Right lobe of liver (tissue), 6 donors: Measurements from ENCODE around the gene ZNF416. TPM values are rescaled to one million over a fixed set of nuclear protein-coding genes. Genes with fewer than 3 reads are reported as not detected.

Experiments used
- ATAC-seq, 4 donors: fragments of 200-7000 bp; cut with Tn5 transposase; one replicate each; pipeline ENCODE4 v1.9.1; 2020; ENCODE audit warnings: mild to moderate bottlenecking in 4 of 4, moderate library complexity in 4 of 4
- DNase-seq, 3 donors: peaks; one replicate each; pipeline ENCODE4 v3.0.0-alpha.2; 2020
- H3K27ac ChIP-seq, 3 donors: fragments of 200-600 bp; one replicate each; pipeline ENCODE4 v1.8.0; 2022
- H3K27me3 ChIP-seq, 2 donors: fragments of 200-600 bp; one replicate each; pipeline ENCODE4 v1.8.0; 2022
- H3K36me3 ChIP-seq, 4 donors: fragments of 200-600 bp; sonication (generic) in 1 of 4; one replicate each; pipeline versions ENCODE4 v1.5.1 to v1.8.0; 2017 to 2022; ENCODE audit warnings: control low read depth in 1 of 4
- H3K4me1 ChIP-seq, 4 donors: fragments of 200-600 bp; sonication (generic) in 1 of 4; one replicate each; pipeline versions ENCODE4 v1.5.1 to v1.8.0; 2017 to 2022; ENCODE audit warnings: control low read depth in 1 of 4
- H3K4me3 ChIP-seq, 3 donors: fragments of 200-600 bp; one replicate each; pipeline ENCODE4 v1.8.0; 2022
- H3K9me3 ChIP-seq, 4 donors: fragments of 200-600 bp; sonication (generic) in 1 of 4; one replicate each; pipeline versions ENCODE4 v1.5.1 to v1.8.0; 2017 to 2022; ENCODE audit warnings: control low read depth in 1 of 4
- POLR2A ChIP-seq: fragments of 450-650 bp; IDR thresholded peaks from one replicate; pipeline ENCODE4 v1.6.1; 2017; ENCODE audit warnings: antibody characterized with exemption, mild to moderate bottlenecking
- WGBS: methylation state at CpG from one replicate; pipeline ENCODE4 v1.1.6; 2018; ENCODE audit warnings: low coverage, low lambda C conversion rate; ENCODE audit not compliant: insufficient coverage; ENCODE audit errors: missing lambda C conversion rate; 5-methylcytosine and 5-hydroxymethylcytosine counted together
- intact Hi-C, 2 donors: fragments of 100-400 bp; cut with DNase I; formaldehyde crosslinking; loops; one replicate each; pipeline versions ENCODE4 v1.11.2 to v1.14.1; 2022
- total RNA-seq, 6 experiments: library from RNA; depleted of rRNA in 2 of 6; stranded (reverse); fragments of >200 nt in 2 of 6; fragmentation: NEBNext Ultra II Directional in 3 of 6; extraction: Animal tissue kit (Norgen Biotek cat#: 25700) in 3 of 6; gene quantifications; one replicate each; pipeline versions ENCODE4 v1.1.0 to v1.2.4, GENCODE V29; 2016 to 2023
- TF ChIP-seq, protein P1 (sequence below), 4 donors: fragments of 200-600 bp in 3 of 4; fragments of 450-650 bp in 1 of 4; IDR thresholded peaks; one replicate each; pipeline versions ENCODE4 v1.5.1 to v1.8.0; 2016 to 2022; ENCODE audit warnings: antibody characterized with exemption in 4 of 4, mild to moderate bottlenecking in 2 of 4
- donor health status: DM: no; HTN: yes; CAD: no.
- donor health status: DM: no; HTN: no; CAD: no.
- donor health status: DM: no; HTN: no; CAD: no.
- donor health status: DM: no; HTN: yes; CAD: no.
- donor health status: DM: no; HTN: yes; CAD: no.

ZNF416 gene
- total RNA-seq, 6 experiments from 2014 or later = 0.43 to 1.8 (median 1.2) TPM

DNA sequence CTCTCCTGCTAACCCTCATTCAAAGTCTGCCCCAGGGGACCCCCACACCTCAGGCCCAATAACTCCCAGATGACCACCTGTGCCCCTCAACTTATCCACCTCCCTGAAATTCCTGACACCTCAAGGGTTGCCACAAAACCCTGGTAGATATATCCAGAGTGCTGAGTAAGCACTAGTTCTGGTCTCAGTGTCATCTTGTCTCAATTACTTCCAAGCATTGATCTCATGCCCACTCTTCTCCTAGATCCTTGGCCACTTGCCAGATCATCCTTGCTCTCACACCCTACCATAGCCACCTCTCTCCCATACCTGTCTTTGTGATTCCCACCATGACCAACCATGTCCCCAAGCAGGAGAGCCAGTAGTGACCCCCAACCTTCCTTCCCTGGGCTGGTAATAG lies 2.0 kb downstream of the ZNF416 start:
- intact Hi-C loops = no loop called here
- Histone ChIP-seq H3K36me3 (peaks cover 0 to 38% (median 11%) of the 10 kb centered on the region in 4 donors), H3K27ac (no peak overlapping the region), H3K4me1 (peaks cover 0 to 6% (median 0%) of the 10 kb centered on the region in 4 donors), H3K27me3 (no peaks in the 10 kb centered on the region), H3K4me3 (no peak overlapping the region), H3K9me3 (peaks cover 0 to 35% (median 12%) of the 10 kb centered on the region in 4 donors)
- TF ChIP-seq POLR2A = no peak
- TF ChIP-seq, protein P1, sequence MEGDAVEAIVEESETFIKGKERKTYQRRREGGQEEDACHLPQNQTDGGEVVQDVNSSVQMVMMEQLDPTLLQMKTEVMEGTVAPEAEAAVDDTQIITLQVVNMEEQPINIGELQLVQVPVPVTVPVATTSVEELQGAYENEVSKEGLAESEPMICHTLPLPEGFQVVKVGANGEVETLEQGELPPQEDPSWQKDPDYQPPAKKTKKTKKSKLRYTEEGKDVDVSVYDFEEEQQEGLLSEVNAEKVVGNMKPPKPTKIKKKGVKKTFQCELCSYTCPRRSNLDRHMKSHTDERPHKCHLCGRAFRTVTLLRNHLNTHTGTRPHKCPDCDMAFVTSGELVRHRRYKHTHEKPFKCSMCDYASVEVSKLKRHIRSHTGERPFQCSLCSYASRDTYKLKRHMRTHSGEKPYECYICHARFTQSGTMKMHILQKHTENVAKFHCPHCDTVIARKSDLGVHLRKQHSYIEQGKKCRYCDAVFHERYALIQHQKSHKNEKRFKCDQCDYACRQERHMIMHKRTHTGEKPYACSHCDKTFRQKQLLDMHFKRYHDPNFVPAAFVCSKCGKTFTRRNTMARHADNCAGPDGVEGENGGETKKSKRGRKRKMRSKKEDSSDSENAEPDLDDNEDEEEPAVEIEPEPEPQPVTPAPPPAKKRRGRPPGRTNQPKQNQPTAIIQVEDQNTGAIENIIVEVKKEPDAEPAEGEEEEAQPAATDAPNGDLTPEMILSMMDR (IDR thresholded peaks at IDR 0.05) = no peak
- no peak for ATAC-seq
- DNase-seq = no peak

DNA sequence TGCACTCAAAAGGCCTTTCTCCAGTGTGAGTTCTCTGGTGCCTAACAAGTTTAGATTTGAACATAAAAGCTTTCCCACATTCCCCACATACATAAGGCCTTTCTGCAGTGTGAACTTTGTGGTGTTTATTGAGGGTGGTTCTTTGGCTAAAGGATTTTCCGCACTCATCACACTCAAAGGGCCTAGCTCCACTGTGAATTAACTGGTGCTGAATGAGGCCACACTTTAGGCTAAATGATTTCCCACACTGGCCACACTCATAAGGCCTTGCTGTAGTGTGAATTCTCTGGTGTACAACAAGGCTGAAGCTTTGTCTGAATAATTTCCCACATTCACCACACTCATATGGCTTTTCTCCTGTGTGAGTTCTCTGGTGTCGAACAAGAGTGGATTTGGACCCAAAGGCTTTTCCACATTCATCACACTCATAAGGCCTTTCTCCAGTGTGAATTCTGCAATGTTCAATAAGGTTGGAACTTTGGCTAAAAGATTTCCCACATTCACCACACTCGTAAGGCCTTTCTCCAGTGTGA lies 6.2 kb downstream of the ZNF416 start:
- no peak for ATAC-seq
- no peak for DNase-seq
- H3K36me3 ChIP-seq = peaks cover 0 to 38% (median 11%) of the 10 kb centered on the region in 4 donors
- intact Hi-C loops = no loop called here
- H3K4me1 ChIP-seq = no peaks in the 10 kb centered on the region
- H3K27me3 ChIP-seq = no peaks in the 10 kb centered on the region
- no peak overlapping the region for H3K27ac ChIP-seq
- 100% methylated on average over 2 of the region's 3 CpGs for WGBS
- H3K4me3 ChIP-seq = no peak overlapping the region
- no peak for TF ChIP-seq POLR2A
- TF ChIP-seq, protein P1 (IDR thresholded peaks at IDR 0.05) = no peak
- peaks cover 0 to 49% (median 12%) of the 10 kb centered on the region in 4 donors for H3K9me3 ChIP-seq

GRCh38 chr19:57570707-57571106 lies 8.0 kb downstream of the ZNF416 start:
- peaks cover 0 to 65% (median 12%) of the 10 kb centered on the region in 4 donors for H3K9me3 ChIP-seq
- H3K27ac ChIP-seq = no peak overlapping the region
- no peaks in the 10 kb centered on the region for H3K4me1 ChIP-seq
- H3K27me3 ChIP-seq = no peaks in the 10 kb centered on the region
- ATAC-seq = no peak
- no peak for DNase-seq
- intact Hi-C loops = no loop called here
- H3K36me3 ChIP-seq = peaks cover 0 to 35% (median 11%) of the 10 kb centered on the region in 4 donors
- H3K4me3 ChIP-seq = no peak overlapping the region
- no peak for TF ChIP-seq POLR2A
- TF ChIP-seq, protein P1 (IDR thresholded peaks at IDR 0.05) = no peak

- Histone ChIP-seq H3K9me3 (peaks cover 0 to 41% (median 5%) of the 10 kb centered on the region in 4 donors), H3K4me3 (no peak overlapping the region), H3K27me3 (no peaks in the 10 kb centered on the region), H3K4me1 (no peaks in the 10 kb centered on the region), H3K27ac (no peak overlapping the region), H3K36me3 (no peaks in the 10 kb centered on the region)
- DNase-seq (no peak), ATAC-seq (no peak)
- intact Hi-C loops = no loop called here
- 39% methylated on average over 5 of the region's 7 CpGs for WGBS
- TF ChIP-seq, protein P1 (IDR thresholded peaks at IDR 0.05) = no peak
- TF ChIP-seq POLR2A = no peak
Measured at GRCh38 chr19:57566396-57567265, 12.1 kb downstream of the ZNF416 start.
